Keratinocyte (primary cell): Measurements from ENCODE around the gene ZBTB20. TPM values are rescaled to one million over a fixed set of nuclear protein-coding genes. Genes with fewer than 3 reads are reported as not detected.

Experiments used
- DNase-seq: peaks from one replicate; pipeline ENCODE4 v3.0.0-alpha.2; 2011; ENCODE audit warnings: low read depth, missing footprints, low spot score
- FAIRE-seq: peaks from 2 replicates; lab custom pipeline; 2011; peaks lifted over from hg19 to GRCh38; lab: Jason Lieb, UNC
- H2AFZ ChIP-seq: 2 replicates; pipeline ENCODE4 v1.6.0; 2012; ENCODE audit warnings: low read length, control low read depth, inconsistent platforms; ENCODE audit not compliant: control insufficient read depth
- H3K27ac ChIP-seq: 2 replicates; pipeline ENCODE4 v1.5.1; 2011; ENCODE audit warnings: low read length; ENCODE audit not compliant: control insufficient read depth, insufficient read depth
- H3K27me3 ChIP-seq: 3 replicates; pipeline ENCODE4 v1.6.0; 2011; ENCODE audit warnings: low read length; ENCODE audit not compliant: control insufficient read depth, insufficient read depth; ENCODE audit errors: extremely low read depth
- H3K36me3 ChIP-seq, 2 experiments: 2 replicates in 1 of 2; 3 replicates in 1 of 2; pipeline ENCODE4 v1.5.1; 2011; ENCODE audit warnings: low read length in 2 of 2, mild to moderate bottlenecking in 1 of 2; ENCODE audit not compliant: control insufficient read depth in 2 of 2, insufficient read depth in 2 of 2; ENCODE audit errors: extremely low read depth in 1 of 2
- H3K4me1 ChIP-seq: 3 replicates; pipeline ENCODE4 v1.5.1; 2011; ENCODE audit warnings: low read length; ENCODE audit not compliant: control insufficient read depth, insufficient read depth; ENCODE audit errors: extremely low read depth
- H3K4me2 ChIP-seq: 3 replicates; pipeline ENCODE4 v1.6.0; 2011; ENCODE audit warnings: low read depth, low read length; ENCODE audit not compliant: control insufficient read depth, insufficient read depth; ENCODE audit errors: extremely low read depth
- H3K4me3 ChIP-seq, 3 experiments: fragments of 200-600 bp in 1 of 3; sonication (generic) in 1 of 3; 2 replicates in 2 of 3; 3 replicates in 1 of 3; pipeline ENCODE4 v1.5.1; 2011 to 2016; ENCODE audit warnings: low read length in 3 of 3, mild to moderate bottlenecking in 3 of 3, control low read depth in 2 of 3, inconsistent platforms in 1 of 3, low read depth in 1 of 3, mixed read lengths in 1 of 3, mixed run types in 1 of 3, moderate library complexity in 1 of 3; ENCODE audit not compliant: control insufficient read depth in 2 of 3, insufficient read depth in 2 of 3; ENCODE audit errors: extremely low read depth in 1 of 3
- H3K79me2 ChIP-seq: 2 replicates; pipeline ENCODE4 v1.6.0; 2012; ENCODE audit warnings: low read length; ENCODE audit not compliant: control insufficient read depth, insufficient read depth
- H3K9ac ChIP-seq: 3 replicates; pipeline ENCODE4 v1.6.0; 2011; ENCODE audit warnings: low read length; ENCODE audit not compliant: control insufficient read depth, insufficient read depth; ENCODE audit errors: extremely low read depth
- H3K9me1 ChIP-seq: 3 replicates; pipeline ENCODE4 v1.6.0; 2011; ENCODE audit warnings: low read length; ENCODE audit not compliant: control insufficient read depth, insufficient read depth; ENCODE audit errors: extremely low read depth
- H3K9me3 ChIP-seq: 2 replicates; pipeline ENCODE4 v1.5.1; 2012; ENCODE audit warnings: low read depth, low read length; ENCODE audit not compliant: control insufficient read depth
- H4K20me1 ChIP-seq: 3 replicates; pipeline ENCODE4 v1.6.0; 2011; ENCODE audit warnings: low read length; ENCODE audit not compliant: control insufficient read depth, insufficient read depth; ENCODE audit errors: extremely low read depth
- CTCF ChIP-seq, 3 experiments: IDR thresholded peaks in 1 of 3; conservative IDR thresholded peaks in 1 of 3; optimal IDR thresholded peaks in 1 of 3; 2 replicates in 2 of 3; 3 replicates in 1 of 3; pipeline versions ENCODE3 to v1.5.1; 2011; ENCODE audit warnings: low read length in 3 of 3, mild to moderate bottlenecking in 3 of 3, moderate library complexity in 2 of 3, control low read depth in 1 of 3, inconsistent platforms in 1 of 3; ENCODE audit not compliant: insufficient read depth in 2 of 3; ENCODE audit errors: extremely low read depth in 1 of 3
- EZH2 ChIP-seq: IDR thresholded peaks from one replicate; pipeline ENCODE4 v1.6.1; 2012; ENCODE audit warnings: inconsistent platforms, mild to moderate bottlenecking, low read length, moderate library complexity
- dilution Hi-C: fragments of 300-500 bp; cut with MboI; formaldehyde crosslinking; loops from one replicate; pipeline ENCODE4 v1.7.0; 2020; ENCODE audit warnings: low sequenced_read_pairs; ENCODE audit not compliant: extremely low pct_ligation_motif_present
- polyA plus RNA-seq, 5 experiments: library from polyadenylated mRNA; depleted of rRNA in 3 of 5; stranded (reverse) in 3 of 5; stranded (forward) in 1 of 5; unstranded in 1 of 5; fragments of >200 nt; gene quantifications; 1 replicate in 1 of 5; 2 replicates in 3 of 5; 3 replicates in 1 of 5; pipeline versions ENCODE4 v1.2.1 to v1.2.3, GENCODE V29; 2011 to 2012; ENCODE audit warnings: missing spikeins in 2 of 5, low read depth in 1 of 5, low replicate concordance in 1 of 5

The ZBTB20 gene
- polyA plus RNA-seq, 1 donor (not counting 4 experiments of a cell fraction or from before 2014, with no cell fraction given) = 0.52 TPM

GRCh38 chr3:114690911-114691310, 456.2 kb downstream of the ZBTB20 start:
- H3K9ac ChIP-seq = no peak overlapping the region
- DNase-seq = no peak
- no peak for FAIRE-seq
- no peak overlapping the region for H2AFZ ChIP-seq
- H3K27ac ChIP-seq = no peak overlapping the region
- TF ChIP-seq CTCF (optimal IDR thresholded peaks at IDR 0.05 in 1 of 3, IDR thresholded peaks at IDR 0.05 in 1 of 3, conservative IDR thresholded peaks at IDR 0.05 in 1 of 3; ENCODE audit: extremely low read depth in 1 of 3, insufficient read depth in 2 of 3, low read length in 3 of 3) (no peak), EZH2 (no peak)
- no peaks in the 10 kb centered on the region for H3K27me3 ChIP-seq
- H3K4me3 ChIP-seq = no peak overlapping the region
- H3K79me2 ChIP-seq = no peaks in the 10 kb centered on the region
- H4K20me1 ChIP-seq = no peaks in the 10 kb centered on the region
- no peak overlapping the region for H3K4me2 ChIP-seq
- H3K4me1 ChIP-seq = peaks cover 4% of the 10 kb centered on the region
- H3K9me3 ChIP-seq = no peaks in the 10 kb centered on the region
- H3K36me3 ChIP-seq = no peaks in the 10 kb centered on the region
- H3K9me1 ChIP-seq = no peaks in the 10 kb centered on the region
- dilution Hi-C loops = no loop called here

- FAIRE-seq = no peak
- Histone ChIP-seq H3K4me2 (no peak overlapping the region), H3K36me3 (no peaks in the 10 kb centered on the region), H3K9me1 (no peaks in the 10 kb centered on the region), H3K9me3 (no peaks in the 10 kb centered on the region), H3K4me1 (no peaks in the 10 kb centered on the region), H2AFZ (no peak overlapping the region), H3K9ac (no peak overlapping the region), H3K27me3 (no peaks in the 10 kb centered on the region), H3K4me3 (no peak overlapping the region), H3K27ac (no peak overlapping the region), H3K79me2 (no peaks in the 10 kb centered on the region), H4K20me1 (no peaks in the 10 kb centered on the region)
- dilution Hi-C loops = no loop called here
- TF ChIP-seq EZH2 (no peak), CTCF (optimal IDR thresholded peaks at IDR 0.05 in 1 of 3, IDR thresholded peaks at IDR 0.05 in 1 of 3, conservative IDR thresholded peaks at IDR 0.05 in 1 of 3; ENCODE audit: extremely low read depth in 1 of 3, insufficient read depth in 2 of 3, low read length in 3 of 3) (no peak)
- no peak for DNase-seq
These were observed 459.9 kb downstream of the ZBTB20 start for GRCh38 chr3:114687151-114687550.
